IMR-90 (cell line): ENCODE data around the gene TTC28. TPM values are rescaled to one million over a fixed set of nuclear protein-coding genes. Genes with fewer than 3 reads are reported as not detected.
A peak's percentile ranks its signal among the peaks of the same experiment; 100 is the strongest.

Experiments
- ATAC-seq: fragments of 200-7000 bp; cut with Tn5 transposase; 2 replicates; pipeline ENCODE4 v1.9.1; 2020; ENCODE audit warnings: low read depth, mild to moderate bottlenecking, moderate library complexity
- BruUV-seq: library from RNA; stranded (reverse); fragments of 400-500 nt; replicated peaks from 2 replicates; lab custom pipeline; 2021; lab: Mats Ljungman, UMichigan
- CTCF ChIA-PET: fragments of 300-600 bp; formaldehyde crosslinking; extraction: SDS; loops from one replicate; lab custom pipeline; 2021; ENCODE audit warnings: antibody characterized with exemption; lab: Yijun Ruan, JAX
- POLR2A ChIA-PET: fragments of 300-600 bp; sonication (Branson Sonifier 250); formaldehyde crosslinking; loops from one replicate; lab custom pipeline; 2022; ENCODE audit warnings: antibody characterized with exemption; ENCODE audit not compliant: unreplicated experiment; lab: Charles Lee
- DNase-seq: peaks from one replicate; pipeline ENCODE4 v3.0.0; 2013
- H2AFZ ChIP-seq: replicated peaks from 2 replicates; pipeline ENCODE3; 2013; ENCODE audit warnings: low read length, mild to moderate bottlenecking; ENCODE audit not compliant: poor library complexity
- H2AK5ac ChIP-seq: 2 replicates; pipeline ENCODE4 v1.6.1; 2013; ENCODE audit warnings: low read depth, low read length, inconsistent platforms
- H2AK9ac ChIP-seq: replicated peaks from 2 replicates; pipeline ENCODE3; 2013; ENCODE audit warnings: mild to moderate bottlenecking, low read depth, low read length, moderate library complexity; ENCODE audit not compliant: poor library complexity
- H2BK120ac ChIP-seq: 2 replicates; pipeline ENCODE4 v1.6.1; 2013; ENCODE audit warnings: low read depth, low read length, inconsistent platforms
- H2BK15ac ChIP-seq: 3 replicates; pipeline ENCODE4 v1.6.1; 2013; ENCODE audit warnings: low read depth, low read length, inconsistent platforms
- H2BK20ac ChIP-seq: 2 replicates; pipeline ENCODE4 v1.6.1; 2013; ENCODE audit warnings: low read depth, mild to moderate bottlenecking, inconsistent platforms, low read length, moderate library complexity
- H2BK5ac ChIP-seq: 2 replicates; pipeline ENCODE4 v1.6.1; 2013; ENCODE audit warnings: mild to moderate bottlenecking, low read depth, low read length, inconsistent platforms; ENCODE audit not compliant: poor library complexity, severe bottlenecking
- H3K14ac ChIP-seq: replicated peaks from 2 replicates; pipeline ENCODE4 v1.6.1; 2013; ENCODE audit warnings: low read depth, low read length, inconsistent platforms
- H3K18ac ChIP-seq: 2 replicates; pipeline ENCODE4 v1.6.1; 2013; ENCODE audit warnings: low read depth, low read length, control low read depth
- H3K23ac ChIP-seq: 2 replicates; pipeline ENCODE4 v1.6.1; 2013; ENCODE audit warnings: low read depth, low read length, inconsistent platforms
- H3K27ac ChIP-seq: 2 replicates; pipeline ENCODE4 v1.5.1; 2013; ENCODE audit warnings: mild to moderate bottlenecking, control low read depth, low read length; ENCODE audit not compliant: insufficient read depth
- H3K27me3 ChIP-seq: 2 replicates; pipeline ENCODE4 v1.6.1; 2013; ENCODE audit warnings: low read length; ENCODE audit not compliant: control insufficient read depth, insufficient read depth
- H3K36me3 ChIP-seq: 2 replicates; pipeline ENCODE4 v1.6.1; 2013; ENCODE audit warnings: low read length, mixed read lengths; ENCODE audit not compliant: control insufficient read depth, insufficient read depth
- H3K4ac ChIP-seq: 2 replicates; pipeline ENCODE4 v1.6.1; 2013; ENCODE audit warnings: low read depth, low read length, inconsistent platforms
- H3K4me1 ChIP-seq: 2 replicates; pipeline ENCODE4 v1.6.1; 2013; ENCODE audit warnings: low read length, mixed read lengths; ENCODE audit not compliant: control insufficient read depth, insufficient read depth
- H3K4me2 ChIP-seq: 2 replicates; pipeline ENCODE4 v1.6.1; 2013; ENCODE audit warnings: low read depth, mild to moderate bottlenecking, control low read depth, low read length, moderate library complexity
- H3K4me3 ChIP-seq: 2 replicates; pipeline ENCODE4 v1.5.1; 2013; ENCODE audit warnings: low read depth, mild to moderate bottlenecking, control low read depth, low read length, moderate library complexity; ENCODE audit not compliant: insufficient read depth
- H3K56ac ChIP-seq: 2 replicates; pipeline ENCODE4 v1.6.1; 2013; ENCODE audit warnings: low read length, inconsistent platforms; ENCODE audit not compliant: insufficient read depth; ENCODE audit errors: extremely low read depth
- H3K79me1 ChIP-seq, 2 experiments: 2 replicates each; pipeline ENCODE4 v1.6.1; 2013; ENCODE audit warnings: low read length in 2 of 2, inconsistent platforms in 1 of 2, low read depth in 1 of 2
- H3K9ac ChIP-seq: 2 replicates; pipeline ENCODE4 v1.6.1; 2013; ENCODE audit warnings: low read depth, low read length, control low read depth
- H3K9me1 ChIP-seq: 2 replicates; pipeline ENCODE4 v1.6.1; 2013; ENCODE audit warnings: low read length, inconsistent platforms; ENCODE audit not compliant: insufficient read depth
- H3K9me3 ChIP-seq: 2 replicates; pipeline ENCODE4 v1.6.1; 2013; ENCODE audit warnings: low read length; ENCODE audit not compliant: control insufficient read depth, insufficient read depth
- H4K20me1 ChIP-seq: 2 replicates; pipeline ENCODE4 v1.6.1; 2013; ENCODE audit warnings: low read length, inconsistent platforms; ENCODE audit not compliant: insufficient read depth
- H4K5ac ChIP-seq: 2 replicates; pipeline ENCODE4 v1.6.1; 2013; ENCODE audit warnings: mild to moderate bottlenecking, low read depth, low read length, control low read depth
- H4K8ac ChIP-seq, 2 experiments: 2 replicates each; pipeline ENCODE4 v1.6.1; 2013; ENCODE audit warnings: low read depth in 2 of 2, low read length in 2 of 2, control low read depth in 1 of 2, inconsistent platforms in 1 of 2
- H4K91ac ChIP-seq: 2 replicates; pipeline ENCODE4 v1.6.1; 2013; ENCODE audit warnings: low read depth, low read length, inconsistent platforms; ENCODE audit not compliant: insufficient read depth
- BHLHE40 ChIP-seq: fragments of 150-350 bp; IDR thresholded peaks from 2 replicates; pipeline ENCODE4 v1.6.1; 2016; ENCODE audit warnings: mild to moderate bottlenecking, low read depth, low read length
- CEBPB ChIP-seq: IDR thresholded peaks from 2 replicates; pipeline ENCODE4 v1.6.1; 2012; ENCODE audit warnings: low read depth, low read length, improper control_type of control experiment
- CHD1 ChIP-seq: IDR thresholded peaks from 2 replicates; pipeline ENCODE4 v1.6.1; 2012; ENCODE audit warnings: low read depth, low read length, improper control_type of control experiment
- FOS ChIP-seq: fragments of 150-350 bp; IDR thresholded peaks from 2 replicates; pipeline ENCODE4 v1.6.1; 2016; ENCODE audit warnings: low read depth, low read length
- MAFK ChIP-seq: IDR thresholded peaks from 2 replicates; pipeline ENCODE4 v1.6.1; 2012; ENCODE audit warnings: low read depth, low read length, improper control_type of control experiment
- MAZ ChIP-seq: IDR thresholded peaks from 2 replicates; pipeline ENCODE4 v1.6.1; 2012; ENCODE audit warnings: low read depth, mild to moderate bottlenecking, low read length, improper control_type of control experiment, moderate library complexity, borderline replicate concordance
- MXI1 ChIP-seq: IDR thresholded peaks from 2 replicates; pipeline ENCODE4 v1.6.1; 2012; ENCODE audit warnings: low read depth, mild to moderate bottlenecking, low read length, moderate library complexity, borderline replicate concordance
- NFE2L2 ChIP-seq: fragments of 150-350 bp; IDR thresholded peaks from 2 replicates; pipeline ENCODE4 v1.6.1; 2016; ENCODE audit warnings: low read depth, mild to moderate bottlenecking, low read length
- POLR2A ChIP-seq: IDR thresholded peaks from 2 replicates; pipeline ENCODE4 v1.6.1; 2012; ENCODE audit warnings: mild to moderate bottlenecking, low read depth, low read length
- RAD21 ChIP-seq: IDR thresholded peaks from 2 replicates; pipeline ENCODE4 v1.6.1; 2012; ENCODE audit warnings: low read length, improper control_type of control experiment
- RCOR1 ChIP-seq: IDR thresholded peaks from 2 replicates; pipeline ENCODE4 v1.6.1; 2012; ENCODE audit warnings: mild to moderate bottlenecking, low read length, improper control_type of control experiment; ENCODE audit not compliant: insufficient replicate concordance
- RFX5 ChIP-seq: IDR thresholded peaks from 2 replicates; pipeline ENCODE4 v1.8.0; 2012; ENCODE audit warnings: low read depth, mild to moderate bottlenecking, low read length, moderate library complexity
- SMC3 ChIP-seq: fragments of 150-350 bp; IDR thresholded peaks from 2 replicates; pipeline ENCODE4 v1.6.1; 2016; ENCODE audit warnings: low read depth, mild to moderate bottlenecking, antibody characterized with exemption, low read length, moderate library complexity
- WGBS, 2 experiments: methylation state at CpG; one replicate each; pipeline versions ENCODE4 v1.1.5 to v1.1.7; 2013; ENCODE audit warnings: missing lambda C conversion rate in 2 of 2; ENCODE audit not compliant: insufficient read length in 1 of 2; ENCODE audit errors: extremely low coverage in 2 of 2; 5-methylcytosine and 5-hydroxymethylcytosine counted together
- dilution Hi-C: fragments of 300-500 bp; cut with HindIII; formaldehyde crosslinking; loops from one replicate; pipeline ENCODE4 v1.14.3; 2018; ENCODE audit warnings: low sequenced_read_pairs; ENCODE audit not compliant: unreplicated experiment
- in situ Hi-C: fragments of 300-500 bp; cut with MboI; formaldehyde crosslinking; loops from 3 replicates; pipeline ENCODE4 v1.14.3; 2019; ENCODE audit warnings: low sequenced_read_pairs, inconsistent platforms, mixed read lengths
- intact Hi-C: fragments of 100-400 bp; cut with micrococcal nuclease; formaldehyde crosslinking; loops from 2 replicates; pipeline ENCODE4 v1.10.0; 2022
- polyA plus RNA-seq, 3 experiments: library from polyadenylated mRNA; depleted of rRNA; stranded (reverse); fragments of >200 nt; gene quantifications; 2 replicates each; pipeline ENCODE4 v1.2.3, GENCODE V29; 2012; ENCODE audit warnings: low replicate concordance in 1 of 3
- total RNA-seq: library from RNA; depleted of rRNA; stranded (reverse); fragments of >200 nt; gene quantifications from 2 replicates; pipeline ENCODE4 v1.2.3, GENCODE V29; 2012
- TF ChIP-seq, protein P1 (sequence below): fragments of 150-350 bp; IDR thresholded peaks from 2 replicates; pipeline ENCODE4 v1.6.1; 2016; ENCODE audit warnings: low read depth, mild to moderate bottlenecking, low read length, moderate library complexity, borderline replicate concordance
- TF ChIP-seq, protein P2 (sequence below): conservative IDR thresholded peaks from 2 replicates; pipeline ENCODE4 v1.5.1; 2012; ENCODE audit warnings: mild to moderate bottlenecking, low read depth, low read length, improper control_type of control experiment
- TF ChIP-seq, protein P3 (sequence below): fragments of 150-350 bp; IDR thresholded peaks from 2 replicates; pipeline ENCODE4 v1.6.1; 2017; ENCODE audit warnings: mild to moderate bottlenecking, antibody characterized with exemption, low read length, low read depth

TTC28 gene
- total and polyA plus RNA-seq, 2 of the 4 experiments (the other 2 are of a cell fraction): 5.6 to 13.3 TPM

DNA sequence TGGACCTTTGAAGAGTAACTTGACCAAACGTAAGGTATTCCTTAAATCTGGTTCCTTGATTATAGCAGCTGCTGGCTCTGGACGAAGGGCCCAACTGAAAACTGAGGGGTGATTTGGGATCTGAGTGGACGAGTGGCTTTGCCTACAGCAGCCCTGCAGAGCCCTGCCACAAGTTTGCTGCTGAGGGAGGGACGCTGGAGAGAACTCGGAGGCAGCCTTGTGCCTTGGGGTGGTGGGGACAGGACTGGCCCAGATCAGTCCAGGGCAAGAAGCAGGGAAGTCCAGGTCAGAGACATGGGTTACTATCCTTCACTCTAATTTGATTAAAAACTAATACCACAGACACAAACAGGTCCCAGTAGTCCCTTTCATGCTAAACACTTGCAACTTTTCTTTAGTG lies 671.0 kb downstream of the TTC28 start:
- peak overlapping the region; percentile 44 for H4K91ac ChIP-seq
- no peaks in the 10 kb centered on the region for H3K27me3 ChIP-seq
- CTCF ChIA-PET: interaction anchor here (1.5 kb wide), 1 partner anchor 128 kb away, joined by 7 read pairs; no protein-coding TSS in a partner anchor
- dilution Hi-C loops: no loop called here
- 100% methylated on average over 2 of the region's 5 CpGs; no CpG with 5 or more reads in 1 of the 2 experiments for WGBS, 2 experiments
- 0 out of 2 replicates have a peak, but pooled peaks cover 3% of the 10 kb centered on the region for H4K20me1 ChIP-seq
- peaks cover 18% of the 10 kb centered on the region for H3K9me1 ChIP-seq
- peaks cover 0 to 11% of the 10 kb centered on the region in 2 experiments; a peak in 1 of 4 replicates for H3K79me1 ChIP-seq
- H2AK5ac ChIP-seq: peak overlapping the region; percentile 37; the same call in 1 of the 2 replicates
- 0 out of 2 replicates have a peak overlapping the region, but pooled peaks have one; percentile 56 for H3K4ac ChIP-seq
- H3K56ac ChIP-seq: no peak overlapping the region
- peak overlapping the region; percentile 89 for H2AK9ac ChIP-seq
- in situ Hi-C loops: loop anchor here (5.0 to 25.0 kb wide), 3 partner anchors 121 to 1246 kb away; no protein-coding TSS in a partner anchor
- H2AFZ ChIP-seq: no peak overlapping the region
- H3K36me3 ChIP-seq: peaks cover 16% of the 10 kb centered on the region
- no peaks in the 10 kb centered on the region for H3K9me3 ChIP-seq
- H3K9ac ChIP-seq: no peak overlapping the region
- peak overlapping the region; percentile 27 for H3K18ac ChIP-seq
- no peak overlapping the region for H3K4me2 ChIP-seq
- H2BK15ac ChIP-seq: no peak overlapping the region
- peak overlapping the region; percentile 15 for H2BK20ac ChIP-seq
- peak overlapping the region; percentile 19 for H3K23ac ChIP-seq
- no peak for DNase-seq
- peaks cover 25% of the 10 kb centered on the region for H3K4me1 ChIP-seq
- peak; percentile 2; the same call in 1 of the 2 replicates for ATAC-seq
- peak overlapping the region; percentile 9; the same call in 1 of the 2 replicates for H4K5ac ChIP-seq
- H3K4me3 ChIP-seq: no peak overlapping the region
- TF ChIP-seq BHLHE40 (no peak), FOS (no peak), POLR2A (no peak), MXI1 (no peak), RFX5 (no peak), RAD21 (no peak), RCOR1 (no peak), MAZ (no peak), MAFK (no peak), NFE2L2 (no peak), CEBPB (no peak), SMC3 (no peak), CHD1 (no peak)
- TF ChIP-seq, protein P1, sequence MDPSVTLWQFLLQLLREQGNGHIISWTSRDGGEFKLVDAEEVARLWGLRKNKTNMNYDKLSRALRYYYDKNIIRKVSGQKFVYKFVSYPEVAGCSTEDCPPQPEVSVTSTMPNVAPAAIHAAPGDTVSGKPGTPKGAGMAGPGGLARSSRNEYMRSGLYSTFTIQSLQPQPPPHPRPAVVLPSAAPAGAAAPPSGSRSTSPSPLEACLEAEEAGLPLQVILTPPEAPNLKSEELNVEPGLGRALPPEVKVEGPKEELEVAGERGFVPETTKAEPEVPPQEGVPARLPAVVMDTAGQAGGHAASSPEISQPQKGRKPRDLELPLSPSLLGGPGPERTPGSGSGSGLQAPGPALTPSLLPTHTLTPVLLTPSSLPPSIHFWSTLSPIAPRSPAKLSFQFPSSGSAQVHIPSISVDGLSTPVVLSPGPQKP: no peak
- TF ChIP-seq, protein P2, sequence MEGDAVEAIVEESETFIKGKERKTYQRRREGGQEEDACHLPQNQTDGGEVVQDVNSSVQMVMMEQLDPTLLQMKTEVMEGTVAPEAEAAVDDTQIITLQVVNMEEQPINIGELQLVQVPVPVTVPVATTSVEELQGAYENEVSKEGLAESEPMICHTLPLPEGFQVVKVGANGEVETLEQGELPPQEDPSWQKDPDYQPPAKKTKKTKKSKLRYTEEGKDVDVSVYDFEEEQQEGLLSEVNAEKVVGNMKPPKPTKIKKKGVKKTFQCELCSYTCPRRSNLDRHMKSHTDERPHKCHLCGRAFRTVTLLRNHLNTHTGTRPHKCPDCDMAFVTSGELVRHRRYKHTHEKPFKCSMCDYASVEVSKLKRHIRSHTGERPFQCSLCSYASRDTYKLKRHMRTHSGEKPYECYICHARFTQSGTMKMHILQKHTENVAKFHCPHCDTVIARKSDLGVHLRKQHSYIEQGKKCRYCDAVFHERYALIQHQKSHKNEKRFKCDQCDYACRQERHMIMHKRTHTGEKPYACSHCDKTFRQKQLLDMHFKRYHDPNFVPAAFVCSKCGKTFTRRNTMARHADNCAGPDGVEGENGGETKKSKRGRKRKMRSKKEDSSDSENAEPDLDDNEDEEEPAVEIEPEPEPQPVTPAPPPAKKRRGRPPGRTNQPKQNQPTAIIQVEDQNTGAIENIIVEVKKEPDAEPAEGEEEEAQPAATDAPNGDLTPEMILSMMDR: no peak
- TF ChIP-seq, protein P3, sequence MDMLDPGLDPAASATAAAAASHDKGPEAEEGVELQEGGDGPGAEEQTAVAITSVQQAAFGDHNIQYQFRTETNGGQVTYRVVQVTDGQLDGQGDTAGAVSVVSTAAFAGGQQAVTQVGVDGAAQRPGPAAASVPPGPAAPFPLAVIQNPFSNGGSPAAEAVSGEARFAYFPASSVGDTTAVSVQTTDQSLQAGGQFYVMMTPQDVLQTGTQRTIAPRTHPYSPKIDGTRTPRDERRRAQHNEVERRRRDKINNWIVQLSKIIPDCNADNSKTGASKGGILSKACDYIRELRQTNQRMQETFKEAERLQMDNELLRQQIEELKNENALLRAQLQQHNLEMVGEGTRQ: no peak
- BruUV-seq: no TSS peak
- H3K14ac ChIP-seq: no peak overlapping the region
- no peak overlapping the region for H3K27ac ChIP-seq
- peak overlapping the region; percentile 53 for H2BK120ac ChIP-seq
- H2BK5ac ChIP-seq: peak overlapping the region; percentile 38
- peak overlapping the region in 1 of 2 experiments; percentile 26; a peak in 2 of 4 replicates for H4K8ac ChIP-seq
- POLR2A ChIA-PET: no interaction called here
- intact Hi-C loops: loop anchor here (1.0 to 10.0 kb wide), 6 partner anchors 122 to 1252 kb away; partner anchors contain the start of gene MN1
